GM23338 (cell line): Measurements from ENCODE around the gene PRKCI. TPM values are rescaled to one million over a fixed set of nuclear protein-coding genes. Genes with fewer than 3 reads are reported as not detected.
"Not testable (repeated sequence)": the region's sequence is repeated elsewhere in the genome, so short reads cannot be mapped to it uniquely, and the experiment has no call there.

Experiments
- ATAC-seq: fragments of 200-7000 bp; cut with Tn5 transposase; 3 replicates; pipeline ENCODE4 v1.9.1; 2020
- DNase-seq: peaks from one replicate; pipeline ENCODE4 v3.0.0-alpha.2; 2015; ENCODE audit warnings: low spot score
- H2AFZ ChIP-seq: fragments of 200-600 bp; sonication (generic); 2 replicates; pipeline ENCODE4 v1.8.0; 2016; ENCODE audit warnings: antibody characterized with exemption, mild to moderate bottlenecking, moderate library complexity
- H3F3A ChIP-seq: fragments of 200-600 bp; sonication (generic); replicated peaks from 2 replicates; pipeline ENCODE4 v1.8.0; 2017; ENCODE audit warnings: antibody characterized with exemption, mixed run types, low read depth
- H3K27ac ChIP-seq: fragments of 200-600 bp; sonication (generic); 2 replicates; pipeline ENCODE4 v1.6.1; 2016; ENCODE audit warnings: low read depth
- H3K27me3 ChIP-seq: fragments of 200-600 bp; sonication (generic); 2 replicates; pipeline ENCODE4 v1.8.0; 2016; ENCODE audit warnings: mild to moderate bottlenecking, mixed run types, moderate library complexity; ENCODE audit not compliant: insufficient read depth
- H3K36me3 ChIP-seq: fragments of 200-600 bp; sonication (generic); 2 replicates; pipeline ENCODE4 v1.8.0; 2016; ENCODE audit warnings: mild to moderate bottlenecking; ENCODE audit not compliant: insufficient read depth
- H3K4me1 ChIP-seq: fragments of 200-600 bp; sonication (generic); 2 replicates; pipeline ENCODE4 v1.8.0; 2016; ENCODE audit warnings: mild to moderate bottlenecking, moderate library complexity; ENCODE audit not compliant: insufficient read depth
- H3K4me2 ChIP-seq: fragments of 200-600 bp; sonication (generic); 2 replicates; pipeline ENCODE4 v1.7.1; 2017; ENCODE audit warnings: mixed run types
- H3K4me3 ChIP-seq: fragments of 200-600 bp; sonication (generic); 2 replicates; pipeline ENCODE4 v1.6.1; 2016; ENCODE audit warnings: mixed run types
- H3K79me2 ChIP-seq: fragments of 200-600 bp; sonication (generic); replicated peaks from 2 replicates; pipeline ENCODE4 v1.8.0; 2017; ENCODE audit warnings: mild to moderate bottlenecking; ENCODE audit not compliant: insufficient read depth
- H3K9me2 ChIP-seq: fragments of 200-600 bp; sonication (generic); 2 replicates; pipeline ENCODE4 v1.8.0; 2017; ENCODE audit not compliant: insufficient read depth
- H4K20me1 ChIP-seq: fragments of 200-600 bp; sonication (generic); replicated peaks from 2 replicates; pipeline ENCODE4 v1.8.0; 2017; ENCODE audit warnings: mild to moderate bottlenecking; ENCODE audit not compliant: insufficient read depth
- H3K27ac Mint-ChIP-seq: 2 replicates; pipeline ENCODE4 v1.8.0; 2020; ENCODE audit warnings: inconsistent platforms, mild to moderate bottlenecking, moderate library complexity, mixed read lengths
- H3K27me3 Mint-ChIP-seq: 3 replicates; pipeline ENCODE4 v1.8.0; 2022; ENCODE audit warnings: low read depth, mild to moderate bottlenecking, moderate library complexity, mixed read lengths, inconsistent platforms; ENCODE audit not compliant: insufficient read depth, poor library complexity
- H3K36me3 Mint-ChIP-seq: 3 replicates; pipeline ENCODE4 v1.8.0; 2021; ENCODE audit warnings: low read depth, mild to moderate bottlenecking, inconsistent platforms, moderate library complexity, mixed read lengths
- H3K4me1 Mint-ChIP-seq: 3 replicates; pipeline ENCODE4 v1.8.0; 2020; ENCODE audit warnings: mild to moderate bottlenecking, inconsistent platforms, mixed read lengths
- H3K4me3 Mint-ChIP-seq: 3 replicates; pipeline ENCODE4 v1.8.0; 2021; ENCODE audit warnings: moderate library complexity, mild to moderate bottlenecking, inconsistent platforms, mixed read lengths
- H3K9me3 Mint-ChIP-seq: 3 replicates; pipeline ENCODE4 v1.8.0; 2020; ENCODE audit warnings: moderate library complexity, mild to moderate bottlenecking, inconsistent platforms, mixed read lengths
- CREB1 ChIP-seq: fragments of 250-450 bp; sonication (Bioruptor Pico); IDR thresholded peaks from 2 replicates; pipeline ENCODE4 v1.5.0; 2020; ENCODE audit warnings: low read depth, mild to moderate bottlenecking, moderate library complexity
- EZH2 ChIP-seq: fragments of 200-600 bp; sonication (generic); IDR thresholded peaks from one replicate; pipeline ENCODE4 v1.8.0; 2017; ENCODE audit warnings: antibody characterized with exemption, mild to moderate bottlenecking, low read depth; ENCODE audit not compliant: unreplicated experiment
- JUNB ChIP-seq: IDR thresholded peaks from one replicate; pipeline ENCODE4 v1.6.1; 2016; ENCODE audit warnings: antibody characterized with exemption; ENCODE audit not compliant: unreplicated experiment
- NANOG ChIP-seq: IDR thresholded peaks from 2 replicates; pipeline ENCODE4 v1.6.1; 2016; ENCODE audit warnings: antibody characterized with exemption, borderline replicate concordance
- STAT1 ChIP-seq: IDR thresholded peaks from one replicate; pipeline ENCODE4 v1.6.1; 2016; ENCODE audit warnings: antibody characterized with exemption; ENCODE audit not compliant: unreplicated experiment
- ZNF114 ChIP-seq: fragments of 250-450 bp; sonication (Bioruptor Pico); IDR thresholded peaks from 2 replicates; pipeline ENCODE4 v1.5.0; 2020; ENCODE audit warnings: mild to moderate bottlenecking, moderate library complexity
- ZNF331 ChIP-seq: fragments of 250-450 bp; sonication (Bioruptor Pico); IDR thresholded peaks from 2 replicates; pipeline ENCODE4 v1.5.0; 2020; ENCODE audit warnings: low read depth, mild to moderate bottlenecking, moderate library complexity
- polyA plus RNA-seq: library from polyadenylated mRNA; unstranded; fragments of >200 nt; fragmentation: Nextera tagmentation; extraction: Ambion mirVana; gene quantifications from 2 replicates; pipeline ENCODE4 v1.2.1, GENCODE V29; 2016
- total RNA-seq: library from RNA; depleted of rRNA; stranded (reverse); fragments of >200 nt; shearing (Covaris generic); gene quantifications from 2 replicates; pipeline ENCODE4 v1.2.3, GENCODE V29; 2014
- TF ChIP-seq, protein P1 (sequence below): IDR thresholded peaks from one replicate; pipeline ENCODE4 v1.6.1; 2018; ENCODE audit warnings: antibody characterized with exemption; ENCODE audit not compliant: unreplicated experiment
- TF ChIP-seq, protein P2 (sequence below), 2 experiments: fragments of 200-600 bp in 1 of 2; sonication (generic) in 1 of 2; conservative IDR thresholded peaks; 2 replicates each; pipeline versions ENCODE4 v1.5.1 to v1.6.1; 2016 to 2017; ENCODE audit warnings: antibody characterized with exemption in 2 of 2, low read depth in 2 of 2, mild to moderate bottlenecking in 2 of 2, moderate library complexity in 1 of 2
- TF ChIP-seq, protein P3 (sequence below): IDR thresholded peaks from 2 replicates; pipeline ENCODE4 v1.6.1; 2016; ENCODE audit warnings: antibody characterized with exemption

Gene PRKCI
- total and polyA plus RNA-seq, 2 experiments from 2014 or later = 58.0 to 119 TPM

DNA sequence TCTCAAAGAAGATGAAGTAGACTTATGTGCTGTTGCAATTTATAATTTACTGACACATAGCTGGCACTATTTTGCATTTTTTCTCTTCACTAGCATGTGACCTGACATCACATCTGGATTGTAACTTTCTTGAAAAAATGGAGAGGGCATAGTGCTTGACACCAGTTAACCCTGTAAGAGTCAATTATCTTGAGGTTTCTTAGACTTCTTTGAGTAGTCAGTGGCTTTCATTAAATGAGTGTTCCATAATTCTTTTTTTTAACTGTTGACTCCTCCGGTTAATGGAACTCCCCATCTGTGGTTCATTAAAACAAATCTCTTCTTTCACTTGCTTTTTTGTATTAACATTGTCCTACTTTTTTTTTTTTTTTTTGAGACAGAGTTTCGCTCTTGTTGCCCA lies 16.9 kb upstream of the PRKCI start (continued):
- no peak for TF ChIP-seq ZNF114
- TF ChIP-seq NANOG = no peak

DNA sequence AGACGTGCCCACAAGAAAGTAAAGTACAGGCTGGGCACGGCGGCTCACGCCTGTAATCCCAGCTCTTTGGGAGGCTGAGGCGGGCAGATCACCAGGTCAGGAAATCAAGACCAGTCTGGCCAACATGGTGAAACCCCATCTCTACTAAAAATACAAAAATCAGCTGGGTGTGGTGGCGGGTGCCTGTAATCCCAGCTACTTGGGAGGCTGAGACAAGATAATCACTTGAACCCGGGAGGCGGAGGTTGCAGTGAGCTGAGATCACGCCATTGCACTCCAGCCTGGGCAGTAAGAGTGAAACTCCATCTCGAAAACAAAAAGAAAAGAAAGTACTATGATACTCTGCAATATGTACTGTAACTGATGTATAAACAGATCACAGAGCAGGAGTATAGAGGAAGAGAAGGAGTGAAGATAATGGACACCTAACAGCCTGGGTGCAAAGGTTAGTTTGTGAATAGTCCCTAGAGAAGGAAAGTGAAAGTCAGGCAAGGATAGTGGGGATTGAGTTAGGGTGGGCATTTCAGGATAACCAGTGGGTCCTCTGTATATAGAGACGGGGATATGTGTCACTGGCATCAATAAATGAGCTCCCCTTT lies 16.0 kb upstream of the PRKCI start:
- not testable (repeated sequence) for H3K4me2 ChIP-seq, H4K20me1 ChIP-seq, H2AFZ ChIP-seq, H3K79me2 ChIP-seq, H3K27me3 ChIP-seq, H3F3A ChIP-seq, H3K4me1 Mint-ChIP-seq, H3K4me3 Mint-ChIP-seq, H3K27me3 Mint-ChIP-seq, H3K36me3 ChIP-seq, H3K4me1 ChIP-seq, DNase-seq, H3K9me3 Mint-ChIP-seq, H3K4me3 ChIP-seq, H3K27ac ChIP-seq, ATAC-seq, H3K36me3 Mint-ChIP-seq, H3K27ac Mint-ChIP-seq, H3K9me2 ChIP-seq

DNA sequence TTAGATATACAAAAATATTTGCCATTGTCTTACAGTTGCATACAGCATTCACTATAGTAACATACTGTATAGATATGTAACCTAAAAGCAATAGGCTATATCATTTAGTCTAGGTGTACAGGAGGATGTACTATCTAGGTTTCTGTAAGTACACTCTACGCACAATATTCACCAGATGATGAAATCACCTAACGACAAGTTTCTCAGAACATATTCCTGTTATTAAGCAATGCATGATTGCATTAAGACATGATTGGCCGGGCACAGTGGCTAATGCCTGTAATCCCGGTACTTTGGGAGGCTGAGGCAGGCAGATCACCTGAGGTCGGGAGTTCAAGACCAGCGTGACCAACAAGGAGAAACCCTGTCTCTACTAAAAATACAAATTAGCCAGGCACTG lies 14.5 kb upstream of the PRKCI start:
- H3K27me3 Mint-ChIP-seq = peaks cover 7% of the 10 kb centered on the region
- Histone ChIP-seq H3K4me1 (no peaks in the 10 kb centered on the region), H3K9me2 (no peaks in the 10 kb centered on the region), H2AFZ (no peak overlapping the region), H3K27me3 (no peaks in the 10 kb centered on the region), H3K36me3 (no peaks in the 10 kb centered on the region), H3F3A (no peaks in the 10 kb centered on the region), H3K4me3 (no peak overlapping the region), H4K20me1 (no peaks in the 10 kb centered on the region), H3K27ac (no peak overlapping the region), H3K4me2 (no peak overlapping the region), H3K79me2 (no peaks in the 10 kb centered on the region)
- no peak overlapping the region for H3K4me3 Mint-ChIP-seq
- no peak overlapping the region for H3K27ac Mint-ChIP-seq
- DNase-seq (no peak), ATAC-seq (no peak)
- peaks cover 4% of the 10 kb centered on the region for H3K4me1 Mint-ChIP-seq
- no peaks in the 10 kb centered on the region for H3K36me3 Mint-ChIP-seq
- H3K9me3 Mint-ChIP-seq = peaks cover 9% of the 10 kb centered on the region
- TF ChIP-seq CREB1 (CRISPR knock-in tag) (no peak), EZH2 (no peak), STAT1 (no peak), JUNB (no peak), ZNF114 (no peak), ZNF331 (CRISPR knock-in tag) (no peak)
- TF ChIP-seq, protein P1, sequence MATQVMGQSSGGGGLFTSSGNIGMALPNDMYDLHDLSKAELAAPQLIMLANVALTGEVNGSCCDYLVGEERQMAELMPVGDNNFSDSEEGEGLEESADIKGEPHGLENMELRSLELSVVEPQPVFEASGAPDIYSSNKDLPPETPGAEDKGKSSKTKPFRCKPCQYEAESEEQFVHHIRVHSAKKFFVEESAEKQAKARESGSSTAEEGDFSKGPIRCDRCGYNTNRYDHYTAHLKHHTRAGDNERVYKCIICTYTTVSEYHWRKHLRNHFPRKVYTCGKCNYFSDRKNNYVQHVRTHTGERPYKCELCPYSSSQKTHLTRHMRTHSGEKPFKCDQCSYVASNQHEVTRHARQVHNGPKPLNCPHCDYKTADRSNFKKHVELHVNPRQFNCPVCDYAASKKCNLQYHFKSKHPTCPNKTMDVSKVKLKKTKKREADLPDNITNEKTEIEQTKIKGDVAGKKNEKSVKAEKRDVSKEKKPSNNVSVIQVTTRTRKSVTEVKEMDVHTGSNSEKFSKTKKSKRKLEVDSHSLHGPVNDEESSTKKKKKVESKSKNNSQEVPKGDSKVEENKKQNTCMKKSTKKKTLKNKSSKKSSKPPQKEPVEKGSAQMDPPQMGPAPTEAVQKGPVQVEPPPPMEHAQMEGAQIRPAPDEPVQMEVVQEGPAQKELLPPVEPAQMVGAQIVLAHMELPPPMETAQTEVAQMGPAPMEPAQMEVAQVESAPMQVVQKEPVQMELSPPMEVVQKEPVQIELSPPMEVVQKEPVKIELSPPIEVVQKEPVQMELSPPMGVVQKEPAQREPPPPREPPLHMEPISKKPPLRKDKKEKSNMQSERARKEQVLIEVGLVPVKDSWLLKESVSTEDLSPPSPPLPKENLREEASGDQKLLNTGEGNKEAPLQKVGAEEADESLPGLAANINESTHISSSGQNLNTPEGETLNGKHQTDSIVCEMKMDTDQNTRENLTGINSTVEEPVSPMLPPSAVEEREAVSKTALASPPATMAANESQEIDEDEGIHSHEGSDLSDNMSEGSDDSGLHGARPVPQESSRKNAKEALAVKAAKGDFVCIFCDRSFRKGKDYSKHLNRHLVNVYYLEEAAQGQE = no peak
- TF ChIP-seq, protein P2, sequence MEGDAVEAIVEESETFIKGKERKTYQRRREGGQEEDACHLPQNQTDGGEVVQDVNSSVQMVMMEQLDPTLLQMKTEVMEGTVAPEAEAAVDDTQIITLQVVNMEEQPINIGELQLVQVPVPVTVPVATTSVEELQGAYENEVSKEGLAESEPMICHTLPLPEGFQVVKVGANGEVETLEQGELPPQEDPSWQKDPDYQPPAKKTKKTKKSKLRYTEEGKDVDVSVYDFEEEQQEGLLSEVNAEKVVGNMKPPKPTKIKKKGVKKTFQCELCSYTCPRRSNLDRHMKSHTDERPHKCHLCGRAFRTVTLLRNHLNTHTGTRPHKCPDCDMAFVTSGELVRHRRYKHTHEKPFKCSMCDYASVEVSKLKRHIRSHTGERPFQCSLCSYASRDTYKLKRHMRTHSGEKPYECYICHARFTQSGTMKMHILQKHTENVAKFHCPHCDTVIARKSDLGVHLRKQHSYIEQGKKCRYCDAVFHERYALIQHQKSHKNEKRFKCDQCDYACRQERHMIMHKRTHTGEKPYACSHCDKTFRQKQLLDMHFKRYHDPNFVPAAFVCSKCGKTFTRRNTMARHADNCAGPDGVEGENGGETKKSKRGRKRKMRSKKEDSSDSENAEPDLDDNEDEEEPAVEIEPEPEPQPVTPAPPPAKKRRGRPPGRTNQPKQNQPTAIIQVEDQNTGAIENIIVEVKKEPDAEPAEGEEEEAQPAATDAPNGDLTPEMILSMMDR (conservative IDR thresholded peaks at IDR 0.05; ENCODE audit: low read depth in 2 of 2) = no peak
- TF ChIP-seq, protein P3, sequence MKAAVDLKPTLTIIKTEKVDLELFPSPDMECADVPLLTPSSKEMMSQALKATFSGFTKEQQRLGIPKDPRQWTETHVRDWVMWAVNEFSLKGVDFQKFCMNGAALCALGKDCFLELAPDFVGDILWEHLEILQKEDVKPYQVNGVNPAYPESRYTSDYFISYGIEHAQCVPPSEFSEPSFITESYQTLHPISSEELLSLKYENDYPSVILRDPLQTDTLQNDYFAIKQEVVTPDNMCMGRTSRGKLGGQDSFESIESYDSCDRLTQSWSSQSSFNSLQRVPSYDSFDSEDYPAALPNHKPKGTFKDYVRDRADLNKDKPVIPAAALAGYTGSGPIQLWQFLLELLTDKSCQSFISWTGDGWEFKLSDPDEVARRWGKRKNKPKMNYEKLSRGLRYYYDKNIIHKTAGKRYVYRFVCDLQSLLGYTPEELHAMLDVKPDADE = no peak
